A549 (cell line): ENCODE measurements around the gene SLC12A7. TPM values are rescaled to one million over a fixed set of nuclear protein-coding genes. Genes with fewer than 3 reads are reported as not detected.

Experiments
- ATAC-seq, 2 experiments: fragments of 200-7000 bp in 1 of 2; fragments of >200 bp in 1 of 2; cut with Nextera tagmentation in 1 of 2; cut with Tn5 transposase in 1 of 2; 3 replicates each; pipeline versions ENCODE4 v1.8.0 to v1.9.1; 2018 to 2020; ENCODE audit warnings: mild to moderate bottlenecking in 1 of 2, moderate library complexity in 1 of 2
- CTCF ChIA-PET: fragments of 300-600 bp; sonication (Branson Sonifier 250); formaldehyde crosslinking; extraction: SDS; loops from one replicate; lab custom pipeline; 2021; ENCODE audit warnings: antibody characterized with exemption, inconsistent platforms; lab: Yijun Ruan, JAX
- POLR2A ChIA-PET: fragments of 350-600 bp; formaldehyde crosslinking; extraction: SDS; loops from one replicate; lab custom pipeline; 2021; ENCODE audit warnings: antibody characterized with exemption, inconsistent platforms; lab: Yijun Ruan, JAX
- DNase-seq, 2 experiments: peaks; one replicate each; pipeline versions ENCODE4 v3.0.0 to v3.0.0-alpha.2; 2011 to 2016; ENCODE audit warnings: low read depth in 1 of 2, low spot score in 1 of 2
- FAIRE-seq: peaks from 2 replicates; lab custom pipeline; 2011; peaks lifted over from hg19 to GRCh38; lab: Jason Lieb, UNC
- H3K27ac ChIP-seq, 2 experiments: fragments of >200 bp; sonication (Bioruptor Twin); formaldehyde crosslinking; 3 replicates each; pipeline ENCODE4 v1.5.1; 2016 to 2017
- H3K4me1 ChIP-seq: fragments of >200 bp; sonication (Bioruptor Twin); formaldehyde crosslinking; 3 replicates; pipeline ENCODE4 v1.6.1; 2016
- H3K4me2 ChIP-seq: fragments of >200 bp; sonication (Bioruptor Twin); formaldehyde crosslinking; 3 replicates; pipeline ENCODE4 v1.6.1; 2016
- H3K4me3 ChIP-seq: fragments of >200 bp; sonication (Bioruptor Twin); formaldehyde crosslinking; 3 replicates; pipeline ENCODE4 v1.5.1; 2016
- H3K9me3 ChIP-seq: fragments of >200 bp; sonication (Bioruptor Twin); formaldehyde crosslinking; 3 replicates; pipeline ENCODE4 v1.6.1; 2016
- ATOH8 ChIP-seq: fragments of 250-450 bp; sonication (Bioruptor Pico); IDR thresholded peaks from 2 replicates; pipeline ENCODE4 v1.5.0; 2020; ENCODE audit warnings: low read depth, mild to moderate bottlenecking, moderate library complexity
- BCL3 ChIP-seq: fragments of >200 bp; sonication (Bioruptor Twin); formaldehyde crosslinking; IDR thresholded peaks from 3 replicates; pipeline ENCODE4 v1.6.1; 2016
- CBX2 ChIP-seq: fragments of 200-600 bp; sonication (generic); IDR thresholded peaks from 2 replicates; pipeline ENCODE4 v1.6.1; 2016; ENCODE audit warnings: low read depth, mild to moderate bottlenecking, borderline replicate concordance
- CHD2 ChIP-seq: fragments of 150-350 bp; IDR thresholded peaks from 2 replicates; pipeline ENCODE4 v1.6.1; 2014; ENCODE audit warnings: low read length; ENCODE audit not compliant: partially characterized antibody
- CHD4 ChIP-seq: fragments of 200-600 bp; sonication (generic); IDR thresholded peaks from 2 replicates; pipeline ENCODE4 v1.6.1; 2016; ENCODE audit warnings: antibody characterized with exemption, mild to moderate bottlenecking, borderline replicate concordance
- CTCF ChIP-seq: fragments of >200 bp; sonication (Bioruptor Twin); formaldehyde crosslinking; IDR thresholded peaks from 3 replicates; pipeline ENCODE4 v1.5.1; 2016
- ELK1 ChIP-seq: fragments of 150-350 bp; IDR thresholded peaks from 2 replicates; pipeline ENCODE4 v1.6.1; 2014; ENCODE audit warnings: low read depth, mild to moderate bottlenecking, low read length
- GATA3 ChIP-seq: IDR thresholded peaks from 2 replicates; pipeline ENCODE4 v1.6.1; 2012; ENCODE audit warnings: borderline replicate concordance
- HMGXB4 ChIP-seq: fragments of 250-450 bp; sonication (Bioruptor Pico); IDR thresholded peaks from 2 replicates; pipeline ENCODE4 v1.5.0; 2021; ENCODE audit warnings: mild to moderate bottlenecking, moderate library complexity, borderline replicate concordance
- MAFK ChIP-seq: fragments of 450-650 bp; IDR thresholded peaks from 2 replicates; pipeline ENCODE4 v1.6.1; 2014; ENCODE audit not compliant: partially characterized antibody
- MAX ChIP-seq: IDR thresholded peaks from 2 replicates; pipeline ENCODE4 v1.6.1; 2012
- MYC ChIP-seq: IDR thresholded peaks from 2 replicates; pipeline ENCODE4 v1.6.1; 2012; ENCODE audit warnings: mild to moderate bottlenecking, inconsistent platforms, low read length, improper control_type of control experiment, borderline replicate concordance
- NPAS2 ChIP-seq: fragments of 250-450 bp; sonication (Bioruptor Pico); IDR thresholded peaks from 2 replicates; pipeline ENCODE4 v1.8.0; 2022; ENCODE audit warnings: mild to moderate bottlenecking, moderate library complexity, borderline replicate concordance
- NR3C1 ChIP-seq: fragments of >200 bp; sonication (Bioruptor Twin); formaldehyde crosslinking; IDR thresholded peaks from 3 replicates; pipeline ENCODE4 v1.6.1; 2017
- POLR2AphosphoS2 ChIP-seq: conservative IDR thresholded peaks from 2 replicates; pipeline ENCODE4 v1.6.1; 2012; ENCODE audit warnings: low read length, improper control_type of control experiment, inconsistent platforms
- RAD21 ChIP-seq, 2 experiments: fragments of >200 bp in 1 of 2; sonication (Bioruptor Twin) in 1 of 2; formaldehyde crosslinking in 1 of 2; IDR thresholded peaks in 1 of 2; conservative IDR thresholded peaks in 1 of 2; 2 replicates in 1 of 2; 3 replicates in 1 of 2; pipeline ENCODE4 v1.6.1; 2012 to 2018; ENCODE audit warnings: inconsistent platforms in 1 of 2
- RCOR1 ChIP-seq: fragments of 150-350 bp; IDR thresholded peaks from 2 replicates; pipeline ENCODE4 v1.6.1; 2014; ENCODE audit warnings: antibody characterized with exemption, low read length, low read depth
- ZNF302 ChIP-seq: fragments of 250-450 bp; sonication (Bioruptor Pico); IDR thresholded peaks from 2 replicates; pipeline ENCODE4 v1.9.0; 2021; ENCODE audit warnings: inconsistent platforms, mild to moderate bottlenecking, moderate library complexity
- WGBS: methylation state at CpG from one replicate; pipeline ENCODE4 v1.1.6; 2017; ENCODE audit errors: missing lambda C conversion rate; 5-methylcytosine and 5-hydroxymethylcytosine counted together
- polyA plus RNA-seq, 4 experiments: library from polyadenylated mRNA; depleted of rRNA in 3 of 4; stranded (reverse); fragments of >200 nt; fragmentation: RNase III in 1 of 4; extraction: RNeasy Plus Mini Kit Qiagen cat#74134 plus additional on column Dnase treatment in 1 of 4; gene quantifications; 2 replicates in 3 of 4; 3 replicates in 1 of 4; pipeline ENCODE4 v1.2.3, GENCODE V29; 2011 to 2017

The SLC12A7 gene
- polyA plus RNA-seq, 2 of the 4 experiments (the other 2 are of a cell fraction): 11.2 to 22.5 TPM

- WGBS: 18% methylated on average over 5 of the region's 5 CpGs
- TF ChIP-seq RCOR1: no peak
- no peak for TF ChIP-seq MAFK
- no peak for TF ChIP-seq ZNF302 (CRISPR knock-in tag)
- TF ChIP-seq NR3C1: no peak
- TF ChIP-seq MYC: no peak
- no peak for TF ChIP-seq GATA3
- TF ChIP-seq CHD2: no peak
- Histone ChIP-seq H3K27ac (no peak overlapping the region), H3K4me2 (no peak overlapping the region), H3K4me3 (no peak overlapping the region), H3K9me3 (no peaks in the 10 kb centered on the region), H3K4me1 (no peaks in the 10 kb centered on the region)
- FAIRE-seq (no peak), DNase-seq (no peak), ATAC-seq (no peak)
- ChIA-PET POLR2A (no interaction called here), CTCF (no interaction called here)
Observed at GRCh38 chr5:1044117-1044516, 67.7 kb downstream of the SLC12A7 start.

GRCh38 chr5:1043327-1043726, 68.5 kb downstream of the SLC12A7 start:
- DNase-seq: no peak
- Histone ChIP-seq H3K9me3 (no peaks in the 10 kb centered on the region), H3K4me1 (no peaks in the 10 kb centered on the region), H3K27ac (no peak overlapping the region), H3K4me3 (no peak overlapping the region), H3K4me2 (no peak overlapping the region)
- no peak for FAIRE-seq
- POLR2A ChIA-PET: no interaction called here
- CTCF ChIA-PET: no interaction called here
- ATAC-seq: no peak
- WGBS: 56% methylated on average over 7 of the region's 7 CpGs
- no peak for TF ChIP-seq HMGXB4 (CRISPR knock-in tag)
- TF ChIP-seq MAX: no peak
- TF ChIP-seq ATOH8 (CRISPR knock-in tag): no peak
- TF ChIP-seq RCOR1: no peak
- TF ChIP-seq RAD21 (conservative IDR thresholded peaks at IDR 0.05 in 1 of 2, IDR thresholded peaks at IDR 0.05 in 1 of 2): no peak
- TF ChIP-seq CTCF: no peak
- no peak for TF ChIP-seq POLR2AphosphoS2
- TF ChIP-seq MAFK: no peak
- no peak for TF ChIP-seq CBX2
- TF ChIP-seq CHD4: no peak
- no peak for TF ChIP-seq ELK1
- no peak for TF ChIP-seq NPAS2 (CRISPR knock-in tag)
- no peak for TF ChIP-seq BCL3
- TF ChIP-seq NR3C1: no peak
- TF ChIP-seq, all 56 proteins: peak for 0
